H7 (cell line): Measurements from ENCODE around the gene SAMD5. TPM values are rescaled to one million over a fixed set of nuclear protein-coding genes. Genes with fewer than 3 reads are reported as not detected.

Source experiments
- DNase-seq: peaks from one replicate; pipeline ENCODE4 v3.0.0; 2012
- H3K27me3 ChIP-seq: 2 replicates; pipeline ENCODE4 v1.6.0; 2011; ENCODE audit warnings: mild to moderate bottlenecking, low read length; ENCODE audit not compliant: control insufficient read depth, insufficient read depth
- H3K36me3 ChIP-seq: replicated peaks from 2 replicates; pipeline ENCODE4 v1.5.1; 2011; ENCODE audit warnings: low read length; ENCODE audit not compliant: control insufficient read depth, insufficient read depth
- H3K4me3 ChIP-seq: 2 replicates; pipeline ENCODE4 v1.5.1; 2011; ENCODE audit warnings: low read depth, mild to moderate bottlenecking, control low read depth, low read length, moderate library complexity; ENCODE audit not compliant: insufficient read depth
- total RNA-seq: library from RNA; depleted of rRNA; stranded (reverse); fragments of >200 nt; shearing (Covaris generic); gene quantifications from 2 replicates; pipeline ENCODE4 v1.2.3, GENCODE V29; 2014

Gene SAMD5
- total RNA-seq, 1 experiment from 2014 or later, result 0.17 TPM

DNA sequence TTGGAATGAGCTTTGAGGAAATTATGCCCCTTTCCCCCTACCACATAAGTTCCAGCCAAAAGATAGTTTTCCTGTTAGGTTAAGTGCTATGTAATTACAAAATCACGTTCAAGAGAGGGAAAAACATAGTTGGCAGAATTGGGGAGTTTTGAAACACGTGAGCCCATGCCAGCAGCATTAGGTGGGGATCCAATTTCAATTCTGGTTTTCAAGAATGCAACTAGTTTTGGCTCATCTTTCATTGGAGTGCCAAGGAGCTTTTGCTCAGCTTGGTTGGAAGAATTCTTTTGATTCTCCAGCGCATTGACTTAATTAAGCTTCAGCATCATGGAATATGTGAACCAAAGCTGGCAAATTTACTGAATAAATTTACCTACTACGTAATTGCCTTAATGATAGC is 95.9 kb downstream of the SAMD5 start:
- no peaks in the 10 kb centered on the region for H3K27me3 ChIP-seq
- H3K4me3 ChIP-seq, result no peak overlapping the region
- no peaks in the 10 kb centered on the region for H3K36me3 ChIP-seq
- no peak for DNase-seq

DNA sequence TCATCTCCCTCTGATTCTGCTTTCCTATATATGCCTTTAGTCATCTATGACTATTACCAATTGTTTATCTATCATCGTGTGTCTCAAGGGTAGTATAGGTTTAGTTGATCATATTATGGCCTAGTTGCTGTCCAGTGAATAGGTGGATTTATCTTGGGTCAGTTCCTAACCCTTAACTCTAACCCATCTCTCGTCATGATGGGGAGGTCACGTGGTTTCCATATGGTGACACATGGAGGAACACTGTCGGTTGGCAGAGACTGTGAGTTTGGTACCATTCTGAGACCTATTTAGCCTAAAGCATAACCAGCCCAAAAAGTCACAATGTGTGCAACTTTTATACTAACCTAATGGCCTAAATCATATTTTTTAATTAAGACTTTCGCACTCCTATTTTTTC is 103.5 kb downstream of the SAMD5 start:
- H3K27me3 ChIP-seq, result no peaks in the 10 kb centered on the region
- no peak for DNase-seq
- H3K4me3 ChIP-seq, result no peak overlapping the region
- H3K36me3 ChIP-seq, result no peaks in the 10 kb centered on the region

DNA sequence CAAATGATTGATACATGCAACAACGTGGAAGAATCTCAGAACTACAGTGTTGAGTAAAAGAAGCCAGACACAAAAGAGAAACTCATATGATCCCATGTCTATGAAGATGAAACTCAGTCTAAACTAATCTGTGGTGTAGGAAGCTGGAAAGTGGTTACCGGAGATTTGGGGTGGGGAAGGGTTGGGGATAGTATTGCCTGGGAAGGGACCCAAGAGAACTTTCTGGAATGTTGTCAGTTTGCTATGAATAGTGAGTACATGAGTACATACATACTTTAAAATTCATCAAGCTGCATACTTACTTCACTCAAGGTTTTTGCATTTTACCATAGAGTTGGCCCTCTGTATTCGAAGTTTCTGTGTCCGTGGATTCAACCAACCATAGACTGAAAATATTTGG is 106.0 kb downstream of the SAMD5 start:
- no peaks in the 10 kb centered on the region for H3K27me3 ChIP-seq
- no peaks in the 10 kb centered on the region for H3K36me3 ChIP-seq
- no peak overlapping the region for H3K4me3 ChIP-seq
- no peak for DNase-seq

DNA sequence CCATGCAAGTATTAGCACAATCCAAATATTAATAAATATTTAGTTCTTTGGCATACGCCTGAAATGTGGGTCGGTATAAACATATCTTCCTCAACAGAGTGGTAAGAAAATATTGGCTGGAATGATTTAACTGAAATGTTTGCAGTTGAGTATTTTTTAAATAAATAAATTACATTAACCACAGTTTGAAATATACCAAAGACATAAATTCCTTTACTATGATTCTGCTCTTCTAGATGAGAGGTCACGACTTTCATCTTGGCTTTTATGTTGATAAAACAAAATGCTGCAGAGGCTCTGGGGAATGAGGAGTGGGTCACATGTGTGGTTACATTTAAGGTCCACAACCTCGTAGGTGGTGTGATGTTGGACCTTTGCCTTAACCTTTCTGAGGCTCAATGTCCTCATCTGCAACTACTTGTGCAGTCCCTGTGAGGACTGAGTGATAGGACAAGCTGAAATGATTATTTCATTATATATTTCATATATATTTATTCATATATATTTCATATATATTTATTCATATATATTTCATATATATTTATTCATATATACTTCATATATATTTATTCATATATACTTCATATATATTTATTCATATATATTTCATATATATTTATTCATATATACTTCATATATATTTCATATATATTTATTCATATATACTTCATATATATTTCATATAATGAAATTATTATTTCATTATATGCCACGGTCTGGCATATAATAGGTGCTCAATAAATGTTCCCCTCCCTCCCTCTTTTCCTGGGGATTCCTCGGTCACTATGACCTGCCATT is 107.4 kb downstream of the SAMD5 start:
- Histone ChIP-seq H3K27me3 (no peaks in the 10 kb centered on the region), H3K36me3 (no peaks in the 10 kb centered on the region), H3K4me3 (no peak overlapping the region)
- DNase-seq, result no peak

DNA sequence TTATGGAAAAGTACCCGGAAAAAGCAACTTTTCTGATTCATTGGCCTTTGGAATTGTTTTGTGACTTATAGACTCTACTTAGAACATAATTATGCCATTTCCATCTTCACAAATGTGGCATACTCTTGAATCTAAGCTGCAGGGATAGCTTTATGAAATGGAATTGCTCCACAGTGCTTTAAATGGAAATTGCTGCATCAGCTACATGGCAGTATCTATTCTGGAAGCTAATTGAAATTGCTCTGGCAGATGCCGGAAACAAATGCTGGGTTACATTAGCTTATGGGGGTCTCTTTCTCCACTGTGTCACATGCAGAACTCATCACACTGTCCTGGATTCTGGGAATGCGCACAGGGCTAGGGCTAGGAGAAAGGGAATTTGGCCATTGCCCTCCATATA is 108.9 kb downstream of the SAMD5 start:
- no peak overlapping the region for H3K4me3 ChIP-seq
- no peaks in the 10 kb centered on the region for H3K36me3 ChIP-seq
- H3K27me3 ChIP-seq, result no peaks in the 10 kb centered on the region
- no peak for DNase-seq

DNA sequence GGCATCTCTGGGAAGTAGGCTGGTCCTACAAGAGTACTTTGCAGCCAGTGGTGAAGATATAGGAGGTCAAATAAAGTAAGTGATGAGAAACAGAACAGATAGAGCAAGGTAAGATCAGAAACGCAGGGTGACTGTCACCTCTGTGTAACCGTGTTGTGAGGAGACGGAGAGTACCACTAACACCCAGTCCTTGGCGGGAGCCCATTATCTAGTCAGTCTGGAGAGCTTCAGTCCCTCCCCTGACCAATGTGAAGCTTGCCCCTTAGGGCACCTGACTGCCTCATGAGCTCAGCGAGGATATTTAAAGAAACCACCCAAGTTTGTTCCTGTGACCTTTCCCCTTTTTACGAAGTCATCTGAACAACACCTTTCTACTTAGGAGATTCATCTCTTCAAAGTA is 110.0 kb downstream of the SAMD5 start:
- Histone ChIP-seq H3K4me3 (no peak overlapping the region), H3K36me3 (no peaks in the 10 kb centered on the region), H3K27me3 (no peaks in the 10 kb centered on the region)
- DNase-seq, result no peak

DNA sequence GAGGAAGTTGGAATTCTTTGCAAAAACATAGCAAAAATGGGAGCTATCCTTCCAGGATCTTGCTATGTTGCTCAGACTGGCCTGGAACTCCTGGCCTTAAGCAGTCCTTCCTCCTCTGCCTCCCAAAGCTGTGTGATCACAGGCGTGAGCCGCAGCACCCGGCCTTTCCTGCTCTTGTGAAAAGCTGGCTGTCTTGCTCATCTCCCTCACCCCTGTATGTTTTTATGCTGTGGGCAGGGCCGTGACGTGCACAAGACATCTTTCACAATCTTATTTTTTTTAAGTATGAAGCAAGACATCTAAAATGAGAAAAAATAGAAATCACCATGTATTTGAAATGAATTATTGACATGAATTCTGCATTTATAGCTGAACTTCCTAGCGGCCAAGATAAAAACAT is 110.4 kb downstream of the SAMD5 start:
- H3K4me3 ChIP-seq, result no peak overlapping the region
- no peak for DNase-seq
- H3K27me3 ChIP-seq, result no peaks in the 10 kb centered on the region
- H3K36me3 ChIP-seq, result no peaks in the 10 kb centered on the region
